PC-3 (cell line): ENCODE results near the gene ITSN1. TPM values are rescaled to one million over a fixed set of nuclear protein-coding genes. Genes with fewer than 3 reads are reported as not detected.

Source experiments
- ATAC-seq: fragments of 200-7000 bp; cut with Tn5 transposase; 2 replicates; pipeline ENCODE4 v1.9.1; 2020; ENCODE audit warnings: mild to moderate bottlenecking, moderate library complexity
- BruUV-seq: library from RNA; stranded (reverse); fragments of 400-500 nt; replicated peaks from 2 replicates; lab custom pipeline; 2021; lab: Mats Ljungman, UMichigan
- CTCF ChIA-PET: fragments of 300-600 bp; sonication (Branson Sonifier 250); formaldehyde crosslinking; loops from one replicate; lab custom pipeline; 2022; ENCODE audit warnings: antibody characterized with exemption; lab: Charles Lee
- POLR2A ChIA-PET: fragments of 300-600 bp; sonication (Branson Sonifier 250); formaldehyde crosslinking; loops from one replicate; lab custom pipeline; 2022; ENCODE audit warnings: antibody characterized with exemption; ENCODE audit not compliant: unreplicated experiment; lab: Charles Lee
- DNase-seq: peaks from one replicate; pipeline ENCODE4 v3.0.0-alpha.2; 2015
- H2AFZ ChIP-seq: fragments of 300-600 bp; sonication (generic); 2 replicates; pipeline ENCODE4 v1.6.0; 2016; ENCODE audit warnings: antibody characterized with exemption, low read length
- H3F3A ChIP-seq: fragments of 300-600 bp; sonication (generic); one replicate; pipeline ENCODE4 v1.6.0; 2017; ENCODE audit warnings: antibody characterized with exemption, low read length, control low read depth, mild to moderate bottlenecking; ENCODE audit not compliant: unreplicated experiment
- H3K27ac ChIP-seq: fragments of 300-600 bp; sonication (generic); 2 replicates; pipeline ENCODE4 v1.5.1; 2016; ENCODE audit warnings: mild to moderate bottlenecking, low read length
- H3K27me3 ChIP-seq: fragments of 300-600 bp; sonication (generic); 2 replicates; pipeline ENCODE4 v1.6.1; 2016; ENCODE audit warnings: low read length, mixed read lengths
- H3K36me3 ChIP-seq: fragments of 300-600 bp; sonication (generic); 2 replicates; pipeline ENCODE4 v1.6.1; 2016; ENCODE audit warnings: low read depth, mixed run types, low read length, mixed read lengths
- H3K4me1 ChIP-seq: fragments of 300-600 bp; sonication (generic); 2 replicates; pipeline ENCODE4 v1.5.1; 2016; ENCODE audit warnings: low read length; ENCODE audit not compliant: insufficient read depth
- H3K4me2 ChIP-seq: fragments of 300-600 bp; sonication (generic); 2 replicates; pipeline ENCODE4 v1.6.0; 2016; ENCODE audit warnings: low read length
- H3K4me3 ChIP-seq: fragments of 300-600 bp; sonication (generic); 2 replicates; pipeline ENCODE4 v1.5.1; 2016; ENCODE audit warnings: mild to moderate bottlenecking, low read length, mixed read lengths
- H3K79me2 ChIP-seq: fragments of 300-600 bp; sonication (generic); 2 replicates; pipeline ENCODE4 v1.6.1; 2017; ENCODE audit warnings: low read length, mixed read lengths
- H3K9ac ChIP-seq: fragments of 300-600 bp; sonication (generic); 2 replicates; pipeline ENCODE4 v1.6.0; 2016; ENCODE audit warnings: mild to moderate bottlenecking, low read length
- H3K9me2 ChIP-seq: fragments of 300-600 bp; sonication (generic); replicated peaks from 2 replicates; pipeline ENCODE4 v1.6.1; 2016; ENCODE audit warnings: mixed run types, low read length, mixed read lengths
- H3K9me3 ChIP-seq: fragments of 300-600 bp; sonication (generic); 2 replicates; pipeline ENCODE4 v1.6.1; 2016; ENCODE audit warnings: low read length, mixed read lengths
- H4K20me1 ChIP-seq: fragments of 300-600 bp; sonication (generic); 2 replicates; pipeline ENCODE4 v1.6.1; 2016; ENCODE audit warnings: low read length, mixed read lengths
- EZH2 ChIP-seq: fragments of 300-600 bp; sonication (generic); IDR thresholded peaks from one replicate; pipeline ENCODE4 v1.6.1; 2017; ENCODE audit warnings: antibody characterized with exemption, mild to moderate bottlenecking, low read length; ENCODE audit not compliant: unreplicated experiment
- EZH2phosphoT487 ChIP-seq: fragments of 300-600 bp; sonication (generic); IDR thresholded peaks from 2 replicates; pipeline ENCODE4 v1.6.1; 2018; ENCODE audit warnings: mild to moderate bottlenecking, antibody characterized with exemption, low read length, borderline replicate concordance
- intact Hi-C: fragments of 100-400 bp; cut with micrococcal nuclease; formaldehyde crosslinking; loops from 2 replicates; pipeline ENCODE4 v1.9.0; 2023
- total RNA-seq: library from RNA; depleted of rRNA; stranded (reverse); fragments of >200 nt; gene quantifications from 2 replicates; pipeline ENCODE4 v1.2.3, GENCODE V29; 2014
- TF ChIP-seq, protein P1 (sequence below): fragments of 300-600 bp; sonication (generic); conservative IDR thresholded peaks from 2 replicates; pipeline ENCODE4 v1.5.1; 2017; ENCODE audit warnings: antibody characterized with exemption, low read depth, mild to moderate bottlenecking, low read length

The ITSN1 gene
- total RNA-seq, 1 experiment from 2014 or later: 45.6 TPM

- CTCF ChIA-PET: no interaction called here
These were observed 239.6 kb downstream of the ITSN1 start for GRCh38 chr21:33881689-33882440.

GRCh38 chr21:33883118-33883517 lies 240.8 kb downstream of the ITSN1 start:
- H2AFZ ChIP-seq: no peak overlapping the region
- no peaks in the 10 kb centered on the region for H3K27me3 ChIP-seq
- H3K9me3 ChIP-seq: no peaks in the 10 kb centered on the region
- H3F3A ChIP-seq: no peaks in the 10 kb centered on the region
- ChIA-PET POLR2A (no interaction called here), CTCF (no interaction called here)
- no peaks in the 10 kb centered on the region for H3K4me1 ChIP-seq
- DNase-seq (no peak), ATAC-seq (no peak)
- no peaks in the 10 kb centered on the region for H3K9me2 ChIP-seq
- no peak overlapping the region for H3K4me3 ChIP-seq
- intact Hi-C loops: no loop called here
- TF ChIP-seq EZH2phosphoT487: no peak
- TF ChIP-seq, protein P1, sequence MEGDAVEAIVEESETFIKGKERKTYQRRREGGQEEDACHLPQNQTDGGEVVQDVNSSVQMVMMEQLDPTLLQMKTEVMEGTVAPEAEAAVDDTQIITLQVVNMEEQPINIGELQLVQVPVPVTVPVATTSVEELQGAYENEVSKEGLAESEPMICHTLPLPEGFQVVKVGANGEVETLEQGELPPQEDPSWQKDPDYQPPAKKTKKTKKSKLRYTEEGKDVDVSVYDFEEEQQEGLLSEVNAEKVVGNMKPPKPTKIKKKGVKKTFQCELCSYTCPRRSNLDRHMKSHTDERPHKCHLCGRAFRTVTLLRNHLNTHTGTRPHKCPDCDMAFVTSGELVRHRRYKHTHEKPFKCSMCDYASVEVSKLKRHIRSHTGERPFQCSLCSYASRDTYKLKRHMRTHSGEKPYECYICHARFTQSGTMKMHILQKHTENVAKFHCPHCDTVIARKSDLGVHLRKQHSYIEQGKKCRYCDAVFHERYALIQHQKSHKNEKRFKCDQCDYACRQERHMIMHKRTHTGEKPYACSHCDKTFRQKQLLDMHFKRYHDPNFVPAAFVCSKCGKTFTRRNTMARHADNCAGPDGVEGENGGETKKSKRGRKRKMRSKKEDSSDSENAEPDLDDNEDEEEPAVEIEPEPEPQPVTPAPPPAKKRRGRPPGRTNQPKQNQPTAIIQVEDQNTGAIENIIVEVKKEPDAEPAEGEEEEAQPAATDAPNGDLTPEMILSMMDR: no peak
- no peak for TF ChIP-seq EZH2
- H3K27ac ChIP-seq: no peak overlapping the region
- no TSS peak for BruUV-seq
- no peaks in the 10 kb centered on the region for H4K20me1 ChIP-seq
- no peaks in the 10 kb centered on the region for H3K79me2 ChIP-seq
- H3K36me3 ChIP-seq: no peaks in the 10 kb centered on the region
- no peak overlapping the region for H3K9ac ChIP-seq
- no peak overlapping the region for H3K4me2 ChIP-seq

More at GRCh38 chr21:33881689-33882440, 239.6 kb downstream of the ITSN1 start:
- Histone ChIP-seq H3K9ac (no peak overlapping the region), H3K79me2 (no peaks in the 10 kb centered on the region), H2AFZ (no peak overlapping the region), H3K27ac (no peak overlapping the region), H3F3A (no peaks in the 10 kb centered on the region), H3K9me2 (no peaks in the 10 kb centered on the region), H3K4me3 (no peak overlapping the region), H3K9me3 (no peaks in the 10 kb centered on the region), H4K20me1 (no peaks in the 10 kb centered on the region), H3K4me2 (no peak overlapping the region), H3K27me3 (no peaks in the 10 kb centered on the region), H3K36me3 (no peaks in the 10 kb centered on the region), H3K4me1 (no peaks in the 10 kb centered on the region)
- POLR2A ChIA-PET: no interaction called here
- TF ChIP-seq EZH2 (no peak), EZH2phosphoT487 (no peak)
- TF ChIP-seq, protein P1: no peak
- ATAC-seq (no peak), DNase-seq (no peak)
- BruUV-seq: no TSS peak
- intact Hi-C loops: no loop called here
